GM10847 (cell line): Measurements from ENCODE around the gene ZNF189.
A peak's percentile ranks its signal among the peaks of the same experiment; 100 is the strongest.

ENCODE experiments used
- POLR2A ChIP-seq: IDR thresholded peaks from 2 replicates; pipeline ENCODE4 v1.6.1; 2011; ENCODE audit not compliant: insufficient read length; ENCODE audit errors: extremely low read depth

The ZNF189 gene

GRCh38 chr9:101398068-101398929, at the start of gene ZNF189, which contains the start of gene MRPL50:
Gene ZNF189 (plus strand): TSS chr9:101398851. CDS start chr9:101399157, 306 bp downstream.
Gene MRPL50 (minus strand): TSS chr9:101398618. CDS start chr9:101398592, 26 bp downstream.
- peak; percentile 82 for TF ChIP-seq POLR2A

GRCh38 chr9:101350285-101350684, 48.4 kb upstream of the ZNF189 start:
- no peak for TF ChIP-seq POLR2A

GRCh38 chr9:101352892-101353463, 45.7 kb upstream of the ZNF189 start:
- TF ChIP-seq POLR2A = no peak

- TF ChIP-seq POLR2A = no peak
Measured at GRCh38 chr9:101353683-101354082, 45.0 kb upstream of the ZNF189 start.

- TF ChIP-seq POLR2A = no peak
Measured at GRCh38 chr9:101354143-101354764, 44.4 kb upstream of the ZNF189 start.

- TF ChIP-seq POLR2A = no peak
Measured at GRCh38 chr9:101354765-101355708, 43.6 kb upstream of the ZNF189 start.

- TF ChIP-seq POLR2A = no peak
Measured at GRCh38 chr9:101356619-101357018, 42.0 kb upstream of the ZNF189 start.

GRCh38 chr9:101359679-101360078, 39.0 kb upstream of the ZNF189 start:
- TF ChIP-seq POLR2A = no peak

- no peak for TF ChIP-seq POLR2A
Measured at GRCh38 chr9:101360647-101361046, 38.0 kb upstream of the ZNF189 start.

GRCh38 chr9:101362450-101362849, 36.2 kb upstream of the ZNF189 start:
- no peak for TF ChIP-seq POLR2A

GRCh38 chr9:101365181-101365580, 33.5 kb upstream of the ZNF189 start:
- TF ChIP-seq POLR2A = no peak

GRCh38 chr9:101366038-101366756, 32.5 kb upstream of the ZNF189 start:
- TF ChIP-seq POLR2A = no peak

- TF ChIP-seq POLR2A = no peak
Measured at GRCh38 chr9:101367323-101367722, 31.3 kb upstream of the ZNF189 start.

GRCh38 chr9:101369286-101369685, 29.4 kb upstream of the ZNF189 start:
- no peak for TF ChIP-seq POLR2A
